HG03175 (cell line): ENCODE measurements around the gene GRIK5.
"Not testable (repeated sequence)": the region's sequence is repeated elsewhere in the genome, so short reads cannot be mapped to it uniquely, and the experiment has no call there.

ENCODE experiments used
- ATAC-seq: cut with Tn5 transposase; IDR thresholded peaks from one replicate; pipeline ENCODE4 v1.9.1; 2021; ENCODE audit warnings: mild to moderate bottlenecking, moderate library complexity; ENCODE audit not compliant: unreplicated experiment

GRIK5 gene

DNA sequence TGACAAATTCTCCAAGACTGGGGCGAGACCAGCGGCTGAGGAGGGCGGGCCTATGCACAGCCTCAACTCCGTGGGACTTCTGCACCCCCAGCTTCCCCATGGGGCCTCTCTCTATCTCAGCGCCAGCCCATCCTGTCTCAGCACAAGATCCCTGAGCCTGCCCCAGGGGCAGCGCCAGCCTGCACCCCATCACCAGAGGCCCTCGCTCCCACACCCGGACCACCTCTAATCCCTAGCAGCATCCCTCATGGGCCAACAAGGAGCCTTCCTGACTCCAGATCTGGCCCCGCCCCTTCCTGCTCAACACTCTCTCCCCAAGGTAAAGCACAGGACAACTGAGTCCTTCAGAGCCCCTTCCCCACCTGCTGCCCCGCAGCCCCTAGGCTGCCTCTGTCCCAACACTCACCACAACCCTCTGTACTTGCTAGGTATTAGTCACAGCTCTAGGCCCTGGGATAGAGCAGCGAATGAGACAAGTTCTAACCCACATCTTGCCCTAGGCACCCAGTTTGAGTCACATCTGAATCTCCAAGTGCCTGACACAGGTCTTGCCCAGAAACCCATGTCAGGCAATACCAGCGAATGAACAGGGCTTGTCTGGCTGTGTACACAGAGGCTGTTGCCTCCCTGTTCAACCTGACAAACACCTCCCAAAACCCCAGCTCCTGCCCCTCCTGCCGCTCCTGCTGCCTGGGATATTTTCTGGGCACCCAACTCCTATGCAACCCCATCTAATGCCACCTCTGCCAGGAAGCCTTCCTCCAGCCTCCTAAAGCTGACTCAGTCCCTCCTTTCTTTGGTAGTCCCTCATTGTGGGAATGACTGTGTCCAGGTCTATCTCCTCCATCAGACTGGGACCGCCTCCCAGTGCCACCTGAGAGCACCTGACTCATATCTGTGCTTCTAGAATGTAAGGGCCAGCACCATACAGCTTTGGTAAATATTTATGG is 18.6 kb downstream of the GRIK5 start:
- ATAC-seq, result no peak

GRCh38 chr19:42048992-42049391 is 21.0 kb downstream of the GRIK5 start:
- no peak for ATAC-seq

GRCh38 chr19:42045575-42045974 is 24.4 kb downstream of the GRIK5 start:
- no peak for ATAC-seq

DNA sequence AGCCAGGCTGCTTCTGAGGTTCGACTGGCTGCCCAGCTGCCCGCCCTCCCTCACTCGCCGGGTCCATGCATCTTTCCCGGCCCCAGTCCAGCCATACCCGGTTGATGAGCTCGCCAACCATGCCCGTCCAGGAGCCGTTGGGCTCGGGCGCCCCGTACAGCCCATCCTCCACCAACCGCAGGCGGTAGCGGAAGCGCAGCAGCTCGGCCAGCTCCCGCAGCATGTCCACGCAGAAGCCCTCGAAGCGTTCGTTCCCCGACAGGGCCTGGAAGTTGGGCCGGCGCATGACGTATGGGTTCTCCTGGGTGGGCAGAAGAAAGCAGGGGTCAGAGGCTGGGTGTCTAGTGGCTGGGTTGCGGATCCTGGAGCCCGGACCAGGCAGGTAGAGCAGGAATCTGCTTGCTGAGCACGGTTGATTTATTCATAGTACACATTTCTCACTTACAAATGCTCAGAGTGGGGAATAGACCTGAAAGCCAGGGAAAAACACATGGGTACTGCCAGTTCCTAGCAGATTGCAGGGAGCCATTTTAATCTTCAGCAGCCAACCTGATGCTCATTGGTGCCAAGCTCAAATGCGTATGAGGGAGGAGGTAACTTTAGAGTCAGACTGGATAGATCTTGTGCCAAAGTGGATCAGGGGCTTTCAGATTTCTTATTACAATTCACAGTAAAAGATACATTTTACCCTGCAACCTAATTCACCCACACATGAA is 27.4 kb downstream of the GRIK5 start:
- no peak for ATAC-seq

DNA sequence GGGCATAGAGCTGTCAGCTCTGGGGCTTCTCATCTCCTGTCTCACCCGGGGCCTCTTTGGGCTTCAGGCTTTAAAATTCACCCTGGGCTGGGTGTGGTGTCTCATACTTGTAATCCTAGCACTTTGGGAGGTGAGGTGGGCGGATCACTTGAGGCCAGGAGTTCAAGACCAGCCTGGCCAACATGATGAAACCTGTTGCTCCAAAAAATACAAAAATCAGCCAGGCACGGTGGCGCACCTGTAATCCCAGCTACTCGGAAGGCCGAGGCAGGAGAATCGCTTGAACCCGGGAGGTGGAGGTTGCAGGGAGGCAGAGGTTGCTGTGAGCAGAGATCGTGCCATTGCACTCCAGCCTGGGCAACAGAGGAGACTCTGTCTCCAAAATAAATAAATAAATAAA is 29.5 kb downstream of the GRIK5 start:
- not testable (repeated sequence) for ATAC-seq

DNA sequence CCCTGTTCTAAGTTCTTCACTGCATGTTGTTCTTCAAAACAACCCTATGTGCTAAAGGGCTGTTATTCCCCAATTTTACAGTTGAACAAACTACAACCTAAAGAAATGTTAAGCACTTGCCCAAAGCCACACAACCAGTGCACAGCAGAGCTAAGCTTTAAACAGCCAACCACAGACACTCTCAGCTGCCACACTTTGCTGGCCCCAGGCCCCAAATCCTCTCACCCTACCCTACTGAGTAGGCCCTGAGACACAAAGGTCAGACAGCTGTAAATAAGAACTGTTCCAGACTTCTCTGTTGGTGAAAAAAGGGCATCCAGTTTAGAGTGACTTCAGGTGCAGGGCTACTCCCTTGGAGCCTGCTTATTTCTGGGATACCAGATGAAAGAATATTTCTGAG is 30.0 kb downstream of the GRIK5 start:
- ATAC-seq, result no peak

GRCh38 chr19:42038666-42039065 is 31.3 kb downstream of the GRIK5 start:
- ATAC-seq, result no peak

DNA sequence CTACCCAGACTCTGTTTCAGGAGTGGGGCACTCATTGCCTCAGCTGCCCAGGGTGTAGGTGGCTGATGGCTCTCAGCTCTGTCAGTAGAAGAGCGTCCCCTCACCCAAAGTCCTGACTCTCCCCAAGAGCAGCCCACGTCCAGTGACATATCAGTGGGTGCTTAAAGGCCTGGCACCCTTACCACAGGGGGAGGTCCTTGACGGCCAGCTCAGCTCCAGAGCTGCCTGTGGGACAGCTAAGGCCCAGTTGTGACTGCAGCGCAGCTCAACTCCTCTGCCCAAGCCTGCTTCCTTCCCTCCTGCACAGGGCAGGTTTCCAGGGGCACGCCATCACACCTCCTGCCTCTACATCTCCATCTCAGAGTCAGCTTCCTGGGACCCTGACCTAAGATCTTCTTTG is 32.4 kb downstream of the GRIK5 start:
- no peak for ATAC-seq

GRCh38 chr19:42034640-42035391 is 35.2 kb downstream of the GRIK5 start:
- not testable (repeated sequence) for ATAC-seq

DNA sequence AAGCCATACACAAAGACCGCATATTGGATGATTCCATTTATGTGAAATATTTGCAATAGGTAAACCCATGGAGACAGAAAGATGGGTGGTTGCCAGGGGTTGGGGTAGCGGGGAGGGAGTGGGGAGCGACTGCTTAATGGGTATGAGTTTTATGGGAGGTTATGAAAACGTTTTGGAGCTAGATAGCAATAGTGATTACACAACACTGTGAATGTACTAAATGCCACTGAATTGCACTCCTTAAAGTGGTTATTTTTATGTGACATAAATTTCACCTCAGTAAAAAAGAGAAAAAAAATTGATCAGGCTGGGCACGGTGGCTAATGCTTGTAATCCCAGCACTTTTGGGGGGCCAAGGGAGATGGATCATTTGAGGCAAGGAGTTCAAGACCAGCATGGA is 36.6 kb downstream of the GRIK5 start:
- no peak for ATAC-seq

- no peak for ATAC-seq
Measured at GRCh38 chr19:42032431-42032830, 37.6 kb downstream of the GRIK5 start.

DNA sequence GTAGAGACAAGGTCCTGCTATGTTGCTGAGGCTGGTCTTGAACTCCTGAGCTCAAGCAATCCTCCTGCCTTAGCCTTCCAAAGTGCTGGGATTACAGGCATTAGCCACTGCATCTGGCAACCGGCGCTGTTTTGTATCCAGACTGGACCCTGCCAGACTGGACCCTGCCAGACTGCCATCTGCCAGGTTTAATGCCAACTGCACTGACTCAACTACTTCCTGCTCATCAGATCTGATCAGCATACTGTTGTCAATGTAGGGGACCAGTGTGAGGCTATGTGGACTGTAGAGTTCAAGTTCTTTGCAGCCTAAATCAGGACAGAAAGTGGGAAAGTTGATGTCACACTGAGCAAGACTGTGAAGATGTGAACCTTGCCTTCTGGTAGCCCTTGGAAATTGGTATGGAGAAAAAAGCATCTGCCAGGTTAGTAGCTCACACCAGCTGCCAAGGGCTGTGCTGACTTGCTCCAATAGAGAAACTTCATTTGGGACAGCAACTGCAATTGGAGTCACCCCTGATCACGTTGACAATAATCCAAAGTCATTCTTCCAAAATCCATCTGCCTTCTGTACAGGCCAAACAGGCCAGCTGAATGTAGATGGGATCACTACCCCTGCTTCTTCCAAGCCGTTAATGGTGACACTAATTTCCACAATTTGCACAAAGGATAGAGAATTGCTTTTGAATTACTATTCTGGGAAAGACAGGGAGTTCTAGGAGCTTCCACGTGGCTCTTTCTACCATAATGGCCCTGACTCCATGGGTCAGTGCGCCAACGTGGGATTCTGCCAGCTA is 39.2 kb downstream of the GRIK5 start:
- ATAC-seq, result no peak

- ATAC-seq, result no peak
Measured at GRCh38 chr19:42028304-42029216, 41.4 kb downstream of the GRIK5 start.

GRCh38 chr19:42024622-42025111 is 45.3 kb downstream of the GRIK5 start:
- ATAC-seq, result no peak

DNA sequence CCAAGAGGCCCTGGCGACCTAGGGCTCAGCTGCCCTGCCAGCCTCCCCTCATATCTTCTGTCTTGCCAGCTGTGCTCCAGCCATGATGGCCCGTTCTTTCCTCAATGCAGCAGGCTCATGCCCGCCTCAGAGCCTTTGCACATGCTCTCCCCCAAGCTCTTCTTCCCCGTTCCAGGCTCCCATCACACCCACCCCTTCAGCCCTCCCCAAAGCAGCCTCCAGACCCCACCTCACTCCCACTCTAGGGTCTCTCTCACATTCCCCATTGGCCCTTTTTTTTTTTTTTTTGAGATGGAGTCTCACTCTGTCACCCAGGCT is 46.1 kb downstream of the GRIK5 start:
- no peak for ATAC-seq

GRCh38 chr19:42023121-42023942 is 46.7 kb downstream of the GRIK5 start:
- ATAC-seq, result no peak

- ATAC-seq, result no peak
Measured at GRCh38 chr19:42022616-42023015, 47.4 kb downstream of the GRIK5 start.

DNA sequence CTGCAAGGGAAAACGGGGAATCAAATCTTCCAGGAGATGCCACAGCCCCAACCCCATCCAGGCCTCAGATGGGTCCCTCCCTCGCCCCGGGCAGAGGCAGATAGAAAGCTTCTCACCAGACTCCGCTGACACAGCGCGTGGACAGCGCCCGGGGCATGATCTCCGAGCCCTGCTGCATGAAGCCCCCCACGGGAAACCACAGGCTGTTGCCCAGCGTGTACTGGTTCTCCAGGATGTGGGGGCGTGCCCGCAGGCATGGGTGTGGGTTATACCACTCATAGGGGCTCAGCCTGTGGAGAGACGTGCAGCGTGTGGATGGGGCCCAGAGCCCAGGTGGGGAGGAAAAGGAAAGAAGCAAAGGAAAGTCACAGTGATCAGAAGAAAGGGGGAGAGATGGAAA is 48.8 kb downstream of the GRIK5 start:
- ATAC-seq, result no peak
